Measurements from ENCODE around the gene KRTAP5-2.
"Not testable (repeated sequence)": the region's sequence is repeated elsewhere in the genome, so short reads cannot be mapped to it uniquely, and the experiment has no call there.

- not testable (repeated sequence) for TF ChIP-seq EZH2 (IDR thresholded peaks at IDR 0.05; ENCODE audit: insufficient read depth, poor library complexity, severe bottlenecking); EZH2phosphoT487 (IDR thresholded peaks at IDR 0.05; ENCODE audit: insufficient read depth, low read depth)
These were observed 15.2 kb downstream of the KRTAP5-2 start for GRCh38 chr11:1582909-1583308.
